ENCODE results near the gene UFD1. TPM values are rescaled to one million over a fixed set of nuclear protein-coding genes. Genes with fewer than 3 reads are reported as not detected.

UFD1 gene
- total and polyA plus RNA-seq, 2 donors (not counting 1 experiment from before 2014, with no cell fraction given), result 43.5 to 70.1 TPM

GRCh38 chr22:19518635-19519034, 39.6 kb upstream of the UFD1 start:
- no peak for TF ChIP-seq EZH2 (IDR thresholded peaks at IDR 0.05; ENCODE audit: borderline replicate concordance, insufficient read depth, low read depth, low read length, poor library complexity, severe bottlenecking)
- H3K36me3 ChIP-seq (replicated peaks in 1 of 2; ENCODE audit: control extremely low read depth in 1 of 2, control insufficient read depth in 1 of 2, extremely low read depth in 1 of 2, insufficient read depth in 2 of 2, low read length in 1 of 2), result no peaks in the 10 kb centered on the region
- H3K4me3 Mint-ChIP-seq, result no peak overlapping the region
- peaks cover 0 to 6% of the 10 kb centered on the region in 2 donors for H3K4me1 ChIP-seq (ENCODE audit: control insufficient read depth in 2 of 2, insufficient read depth in 2 of 2, low read length in 2 of 2)
- no peak for DNase-seq
- ATAC-seq (ENCODE audit: low read depth), result no peak
- no peaks in the 10 kb centered on the region for H3K9me3 Mint-ChIP-seq (ENCODE audit: insufficient read depth)
- H2AFZ ChIP-seq (ENCODE audit: insufficient read depth, low read depth, low read length, poor library complexity, severe bottlenecking), result no peak overlapping the region
- H3K79me2 ChIP-seq (ENCODE audit: control insufficient read depth, insufficient read depth, low read length), result no peaks in the 10 kb centered on the region
- no peak overlapping the region for H3K4me3 ChIP-seq (ENCODE audit: control extremely low read depth in 1 of 5, extremely low read depth in 1 of 5, insufficient read depth in 1 of 5, low read depth in 2 of 5, low read length in 4 of 5)
- ChIA-PET CTCF (no interaction called here), POLR2A (no interaction called here)
- intact Hi-C loops (cut with micrococcal nuclease), result no loop called here
- H3K27ac ChIP-seq (ENCODE audit: low read length in 2 of 2), result no peak overlapping the region
- H3K4me1 Mint-ChIP-seq, result peaks cover 3% of the 10 kb centered on the region
- no peaks in the 10 kb centered on the region for H3K27me3 Mint-ChIP-seq
- H3K4me2 ChIP-seq (replicated peaks; ENCODE audit: low read depth, low read length, poor library complexity, severe bottlenecking), result no peak overlapping the region
- no peak overlapping the region for H3K9ac ChIP-seq (ENCODE audit: low read length)
- H3K27ac Mint-ChIP-seq, result no peak overlapping the region
- no peaks in the 10 kb centered on the region for H4K20me1 ChIP-seq (ENCODE audit: control insufficient read depth, insufficient read depth, low read length, poor library complexity, severe bottlenecking)
- H3K27me3 ChIP-seq (replicated peaks in 1 of 4; ENCODE audit: control extremely low read depth in 1 of 4, control insufficient read depth in 3 of 4, insufficient read depth in 4 of 4, low read length in 3 of 4), result peaks cover 0 to 10% (median 0%) of the 10 kb centered on the region in 4 experiments
- 97% methylated on average over 10 of the region's 10 CpGs for WGBS (ENCODE audit: insufficient coverage)
- H3K9me3 ChIP-seq (ENCODE audit: control extremely low read depth in 1 of 3, control insufficient read depth in 2 of 3, insufficient read depth in 1 of 3, low read length in 2 of 3), result peaks cover 0 to 7% (median 0%) of the 10 kb centered on the region in 3 donors

GRCh38 chr22:19517919-19518611, 39.1 kb upstream of the UFD1 start:
- no peak overlapping the region for H3K4me3 ChIP-seq (ENCODE audit: control extremely low read depth in 1 of 5, extremely low read depth in 1 of 5, insufficient read depth in 1 of 5, low read depth in 2 of 5, low read length in 4 of 5)
- DNase-seq, result no peak
- ChIA-PET POLR2A (no interaction called here), CTCF (no interaction called here)
- no peak overlapping the region for H3K27ac ChIP-seq (ENCODE audit: low read length in 2 of 2)
- Mint-ChIP-seq H3K4me1 (no peaks in the 10 kb centered on the region), H3K9me3 (ENCODE audit: insufficient read depth) (no peaks in the 10 kb centered on the region), H3K27ac (no peak overlapping the region), H3K4me3 (no peak overlapping the region), H3K27me3 (no peaks in the 10 kb centered on the region)
- no peak overlapping the region for H3K4me2 ChIP-seq (replicated peaks; ENCODE audit: low read depth, low read length, poor library complexity, severe bottlenecking)
- no peaks in the 10 kb centered on the region for H4K20me1 ChIP-seq (ENCODE audit: control insufficient read depth, insufficient read depth, low read length, poor library complexity, severe bottlenecking)
- H3K79me2 ChIP-seq (ENCODE audit: control insufficient read depth, insufficient read depth, low read length), result no peaks in the 10 kb centered on the region
- no peak overlapping the region for H2AFZ ChIP-seq (ENCODE audit: insufficient read depth, low read depth, low read length, poor library complexity, severe bottlenecking)
- WGBS (ENCODE audit: insufficient coverage), result 97% methylated on average over 10 of the region's 12 CpGs
- intact Hi-C loops (cut with micrococcal nuclease), result no loop called here
- peaks cover 0 to 7% (median 0%) of the 10 kb centered on the region in 3 donors for H3K9me3 ChIP-seq (ENCODE audit: control extremely low read depth in 1 of 3, control insufficient read depth in 2 of 3, insufficient read depth in 1 of 3, low read length in 2 of 3)
- H3K36me3 ChIP-seq (replicated peaks in 1 of 2; ENCODE audit: control extremely low read depth in 1 of 2, control insufficient read depth in 1 of 2, extremely low read depth in 1 of 2, insufficient read depth in 2 of 2, low read length in 1 of 2), result no peaks in the 10 kb centered on the region
- no peak for ATAC-seq (ENCODE audit: low read depth)
- TF ChIP-seq EZH2 (IDR thresholded peaks at IDR 0.05; ENCODE audit: borderline replicate concordance, insufficient read depth, low read depth, low read length, poor library complexity, severe bottlenecking), result no peak
- TF ChIP-seq CTCF (IDR thresholded peaks at IDR 0.05), result no peak
- peaks cover 0 to under 1% of the 10 kb centered on the region in 2 donors for H3K4me1 ChIP-seq (ENCODE audit: control insufficient read depth in 2 of 2, insufficient read depth in 2 of 2, low read length in 2 of 2)
- H3K27me3 ChIP-seq (replicated peaks in 1 of 4; ENCODE audit: control extremely low read depth in 1 of 4, control insufficient read depth in 3 of 4, insufficient read depth in 4 of 4, low read length in 3 of 4), result peaks cover 0 to 4% (median 0%) of the 10 kb centered on the region in 4 experiments
- H3K9ac ChIP-seq (ENCODE audit: low read length), result no peak overlapping the region
